ENCODE data around the gene POLA2. TPM values are rescaled to one million over a fixed set of nuclear protein-coding genes. Genes with fewer than 3 reads are reported as not detected.

POLA2 gene
- total RNA-seq, 4 donors from 2014 or later, result 6.8 to 25.6 (median 13.1) TPM

DNA sequence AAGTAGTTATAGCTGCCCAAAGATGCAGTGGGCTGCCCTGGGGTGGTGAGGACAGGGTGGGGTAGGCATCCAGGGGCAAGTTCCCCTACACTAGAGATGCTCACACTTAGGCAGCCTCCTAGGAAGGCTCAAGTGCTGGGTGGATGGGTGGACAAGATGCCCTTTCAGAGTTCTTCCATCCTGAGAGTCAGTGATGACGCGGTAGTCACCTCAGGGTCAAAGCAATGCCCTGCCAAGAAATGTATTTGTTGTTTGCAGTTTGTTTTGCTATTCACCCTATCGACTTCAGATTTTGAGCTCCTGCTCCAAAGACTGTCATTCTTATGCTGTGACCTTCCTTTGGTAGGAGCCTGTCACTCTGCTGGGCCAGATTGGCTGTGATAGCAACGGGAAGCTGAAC lies 18.9 kb downstream of the POLA2 start:
- Histone ChIP-seq H3K4me1 (peaks cover 0 to 8% (median 0%) of the 10 kb centered on the region in 4 donors), H3K4me3 (no peak overlapping the region), H3K27ac (peak overlapping the region in 1 of 4 donors; percentile 14), H3K27me3 (no peaks in the 10 kb centered on the region), H3K9me3 (no peaks in the 10 kb centered on the region), H3K36me3 (peaks cover 0 to 20% (median 0%) of the 10 kb centered on the region in 3 donors)
- TF ChIP-seq, protein P1, sequence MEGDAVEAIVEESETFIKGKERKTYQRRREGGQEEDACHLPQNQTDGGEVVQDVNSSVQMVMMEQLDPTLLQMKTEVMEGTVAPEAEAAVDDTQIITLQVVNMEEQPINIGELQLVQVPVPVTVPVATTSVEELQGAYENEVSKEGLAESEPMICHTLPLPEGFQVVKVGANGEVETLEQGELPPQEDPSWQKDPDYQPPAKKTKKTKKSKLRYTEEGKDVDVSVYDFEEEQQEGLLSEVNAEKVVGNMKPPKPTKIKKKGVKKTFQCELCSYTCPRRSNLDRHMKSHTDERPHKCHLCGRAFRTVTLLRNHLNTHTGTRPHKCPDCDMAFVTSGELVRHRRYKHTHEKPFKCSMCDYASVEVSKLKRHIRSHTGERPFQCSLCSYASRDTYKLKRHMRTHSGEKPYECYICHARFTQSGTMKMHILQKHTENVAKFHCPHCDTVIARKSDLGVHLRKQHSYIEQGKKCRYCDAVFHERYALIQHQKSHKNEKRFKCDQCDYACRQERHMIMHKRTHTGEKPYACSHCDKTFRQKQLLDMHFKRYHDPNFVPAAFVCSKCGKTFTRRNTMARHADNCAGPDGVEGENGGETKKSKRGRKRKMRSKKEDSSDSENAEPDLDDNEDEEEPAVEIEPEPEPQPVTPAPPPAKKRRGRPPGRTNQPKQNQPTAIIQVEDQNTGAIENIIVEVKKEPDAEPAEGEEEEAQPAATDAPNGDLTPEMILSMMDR (IDR thresholded peaks at IDR 0.05), result no peak
- TF ChIP-seq POLR2A (IDR thresholded peaks at IDR 0.05), result no peak
- DNase-seq, result no peak

GRCh38 chr11:65286686-65287085 lies 24.9 kb downstream of the POLA2 start:
- no peak for DNase-seq
- Histone ChIP-seq H3K4me1 (peaks cover 0 to 18% (median 0%) of the 10 kb centered on the region in 4 donors), H3K36me3 (peaks cover 0 to 24% (median 0%) of the 10 kb centered on the region in 3 donors), H3K27me3 (no peaks in the 10 kb centered on the region), H3K9me3 (no peaks in the 10 kb centered on the region), H3K4me3 (no peak overlapping the region), H3K27ac (no peak overlapping the region)
- no peak for TF ChIP-seq POLR2A (IDR thresholded peaks at IDR 0.05)

- H3K4me3 ChIP-seq, result no peak overlapping the region
- no peaks in the 10 kb centered on the region for H3K9me3 ChIP-seq
- H3K36me3 ChIP-seq, result peaks cover 0 to 14% (median 0%) of the 10 kb centered on the region in 3 donors
- no peak for DNase-seq
- H3K27me3 ChIP-seq, result no peaks in the 10 kb centered on the region
- H3K27ac ChIP-seq, result no peak overlapping the region
- peaks cover 0 to 24% (median 0%) of the 10 kb centered on the region in 4 donors for H3K4me1 ChIP-seq
- TF ChIP-seq, protein P1 (IDR thresholded peaks at IDR 0.05), result no peak
- TF ChIP-seq POLR2A (IDR thresholded peaks at IDR 0.05), result no peak
These were observed 25.8 kb downstream of the POLA2 start for GRCh38 chr11:65287601-65288000.

DNA sequence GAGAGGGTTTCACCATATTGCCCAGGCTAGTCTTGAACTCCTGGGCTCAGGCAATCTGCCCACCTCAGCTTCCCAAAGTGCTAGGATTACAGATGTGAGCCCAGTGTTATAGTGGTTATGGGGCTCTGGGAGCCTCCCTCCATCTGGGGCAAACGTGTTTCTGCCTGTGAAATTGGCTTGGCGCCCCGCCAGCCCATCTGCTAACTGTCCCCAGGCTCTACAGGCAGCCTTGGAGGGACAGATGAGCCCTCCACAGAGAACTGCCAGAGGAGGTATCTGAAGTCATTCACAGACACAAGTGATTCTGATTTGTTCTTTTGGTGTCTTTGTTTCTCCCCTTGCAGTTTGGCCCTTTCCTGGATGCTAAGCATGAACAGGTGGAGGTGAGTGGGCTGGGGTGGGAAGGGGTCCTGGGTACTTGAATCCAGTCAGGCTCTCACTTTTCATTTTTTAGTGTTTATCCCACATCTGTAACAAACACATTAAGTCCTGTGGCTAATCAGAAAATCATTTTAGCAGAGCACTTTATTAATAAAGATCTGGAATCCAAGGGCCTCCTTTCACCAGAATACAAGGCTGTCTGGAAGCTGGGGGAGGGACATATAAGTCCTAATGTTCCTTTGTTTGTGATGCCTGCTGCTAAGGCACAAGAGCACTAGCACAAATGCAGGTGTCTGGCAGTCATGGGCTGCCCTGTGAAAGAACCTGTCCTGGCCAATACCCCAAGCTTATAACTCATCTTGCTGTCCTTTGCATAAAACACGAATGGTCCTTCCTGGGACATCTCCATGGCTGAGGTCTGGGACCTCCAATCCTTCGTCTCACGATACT lies 27.2 kb downstream of the POLA2 start:
- Histone ChIP-seq H3K27me3 (no peaks in the 10 kb centered on the region), H3K36me3 (peaks cover 0 to 11% (median 0%) of the 10 kb centered on the region in 3 donors), H3K4me1 (peaks cover 0 to 31% (median 0%) of the 10 kb centered on the region in 4 donors), H3K27ac (no peak overlapping the region), H3K4me3 (no peak overlapping the region), H3K9me3 (no peaks in the 10 kb centered on the region)
- TF ChIP-seq, protein P1 (IDR thresholded peaks at IDR 0.05), result no peak
- no peak for TF ChIP-seq POLR2A (IDR thresholded peaks at IDR 0.05)
- DNase-seq, result no peak

- DNase-seq, result peak in 2 of 3 donors; percentile 42 to 88
- Histone ChIP-seq H3K9me3 (no peaks in the 10 kb centered on the region), H3K27me3 (no peaks in the 10 kb centered on the region), H3K4me3 (no peak overlapping the region), H3K27ac (peak overlapping the region; percentile 62 to 92 (median 77)), H3K4me1 (peaks cover 0 to 31% (median 0%) of the 10 kb centered on the region in 4 donors), H3K36me3 (peaks cover 0 to 11% (median 0%) of the 10 kb centered on the region in 3 donors)
- peak in 1 of 2 donors; percentile 11 for TF ChIP-seq POLR2A (IDR thresholded peaks at IDR 0.05)
- TF ChIP-seq, protein P1 (IDR thresholded peaks at IDR 0.05), result no peak
These were observed 28.8 kb downstream of the POLA2 start for GRCh38 chr11:65290448-65291165.

Data from Peyer's patch (tissue), 4 donors.